CD4-positive, alpha-beta T cell (primary cell): Measurements from ENCODE around the gene DNHD1. TPM values are rescaled to one million over a fixed set of nuclear protein-coding genes. Genes with fewer than 3 reads are reported as not detected.

Experiments used
- ATAC-seq: fragments of 200-7000 bp; cut with Tn5 transposase; one replicate; pipeline ENCODE4 v1.10.0; 2022; ENCODE audit warnings: mild to moderate bottlenecking; ENCODE audit not compliant: poor library complexity
- CTCF ChIA-PET: fragments of 350-600 bp; sonication (Branson Sonifier 250); formaldehyde crosslinking; loops from one replicate; lab custom pipeline; 2021; ENCODE audit warnings: antibody characterized with exemption, inconsistent platforms; lab: Charles Lee
- POLR2A ChIA-PET: fragments of 350-600 bp; sonication (Branson Sonifier 250); formaldehyde crosslinking; loops from one replicate; lab custom pipeline; 2021; ENCODE audit warnings: antibody characterized with exemption, inconsistent platforms; lab: Charles Lee
- DNase-seq, 14 experiments: peaks; one replicate each; pipeline ENCODE4 v3.0.0-alpha.2; 2013 to 2020; ENCODE audit warnings: mixed read lengths in 2 of 14
- H3K27ac ChIP-seq, 2 donors: one replicate each; pipeline versions ENCODE4 v1.5.1 to v1.7.0; 2013; ENCODE audit warnings: low read length in 2 of 2, low read depth in 1 of 2, mild to moderate bottlenecking in 1 of 2
- H3K27me3 ChIP-seq, 2 experiments: 1 replicate in 1 of 2; 2 replicates in 1 of 2; pipeline versions ENCODE4 v1.6.1 to v1.7.0; 2013; ENCODE audit warnings: low read length in 2 of 2, control low read depth in 1 of 2, mild to moderate bottlenecking in 1 of 2, moderate library complexity in 1 of 2; ENCODE audit not compliant: insufficient read depth in 2 of 2, control insufficient read depth in 1 of 2
- H3K36me3 ChIP-seq: one replicate; pipeline ENCODE4 v1.6.1; 2013; ENCODE audit warnings: low read length, control low read depth; ENCODE audit not compliant: insufficient read depth
- H3K4me1 ChIP-seq: one replicate; pipeline ENCODE4 v1.6.1; 2013; ENCODE audit warnings: low read length, control low read depth; ENCODE audit not compliant: insufficient read depth
- H3K4me3 ChIP-seq: one replicate; pipeline ENCODE4 v1.5.1; 2013; ENCODE audit warnings: mild to moderate bottlenecking, low read length, moderate library complexity
- H3K9me3 ChIP-seq, 2 experiments: 1 replicate in 1 of 2; 2 replicates in 1 of 2; pipeline versions ENCODE4 v1.6.1 to v1.7.0; 2013; ENCODE audit warnings: low read length in 2 of 2, mild to moderate bottlenecking in 2 of 2, control low read depth in 1 of 2, moderate library complexity in 1 of 2; ENCODE audit not compliant: control insufficient read depth in 1 of 2, insufficient read depth in 1 of 2
- H3K27ac Mint-ChIP-seq: one replicate; pipeline ENCODE4 v1.8.0; 2020; ENCODE audit warnings: mixed read lengths
- H3K27me3 Mint-ChIP-seq: one replicate; pipeline ENCODE4 v1.8.0; 2021; ENCODE audit warnings: mixed read lengths
- H3K36me3 Mint-ChIP-seq: one replicate; pipeline ENCODE4 v1.8.0; 2021; ENCODE audit warnings: low read depth, mixed read lengths
- H3K4me1 Mint-ChIP-seq: one replicate; pipeline ENCODE4 v1.8.0; 2021; ENCODE audit warnings: low read depth, mixed read lengths
- H3K4me3 Mint-ChIP-seq: one replicate; pipeline ENCODE4 v1.8.0; 2020; ENCODE audit warnings: mild to moderate bottlenecking, mixed read lengths
- H3K9me3 Mint-ChIP-seq: one replicate; pipeline ENCODE4 v1.8.0; 2020; ENCODE audit warnings: mixed read lengths
- intact Hi-C, 2 experiments: fragments of 100-400 bp; cut with DNase I in 1 of 2; cut with micrococcal nuclease in 1 of 2; formaldehyde crosslinking; loops; one replicate each; pipeline versions ENCODE4 v1.15.1 to v1.9.0; 2023 to 2025; cut with DNase I, micrococcal nuclease
- total RNA-seq, 174 experiments: library from RNA in 2 of 174; stranded (reverse) in 2 of 174; gene quantifications; one replicate each; pipeline ENCODE4 v1.2.3 and lab custom pipeline; 2021 to 2026
- TF ChIP-seq, protein P1 (sequence below): fragments of 200-600 bp; IDR thresholded peaks from one replicate; pipeline ENCODE4 v1.8.0; 2022; ENCODE audit warnings: antibody characterized with exemption, mild to moderate bottlenecking

DNHD1 gene
- total RNA-seq, 2 experiments from 2014 or later, result 44.1 to 46.8 TPM

DNA sequence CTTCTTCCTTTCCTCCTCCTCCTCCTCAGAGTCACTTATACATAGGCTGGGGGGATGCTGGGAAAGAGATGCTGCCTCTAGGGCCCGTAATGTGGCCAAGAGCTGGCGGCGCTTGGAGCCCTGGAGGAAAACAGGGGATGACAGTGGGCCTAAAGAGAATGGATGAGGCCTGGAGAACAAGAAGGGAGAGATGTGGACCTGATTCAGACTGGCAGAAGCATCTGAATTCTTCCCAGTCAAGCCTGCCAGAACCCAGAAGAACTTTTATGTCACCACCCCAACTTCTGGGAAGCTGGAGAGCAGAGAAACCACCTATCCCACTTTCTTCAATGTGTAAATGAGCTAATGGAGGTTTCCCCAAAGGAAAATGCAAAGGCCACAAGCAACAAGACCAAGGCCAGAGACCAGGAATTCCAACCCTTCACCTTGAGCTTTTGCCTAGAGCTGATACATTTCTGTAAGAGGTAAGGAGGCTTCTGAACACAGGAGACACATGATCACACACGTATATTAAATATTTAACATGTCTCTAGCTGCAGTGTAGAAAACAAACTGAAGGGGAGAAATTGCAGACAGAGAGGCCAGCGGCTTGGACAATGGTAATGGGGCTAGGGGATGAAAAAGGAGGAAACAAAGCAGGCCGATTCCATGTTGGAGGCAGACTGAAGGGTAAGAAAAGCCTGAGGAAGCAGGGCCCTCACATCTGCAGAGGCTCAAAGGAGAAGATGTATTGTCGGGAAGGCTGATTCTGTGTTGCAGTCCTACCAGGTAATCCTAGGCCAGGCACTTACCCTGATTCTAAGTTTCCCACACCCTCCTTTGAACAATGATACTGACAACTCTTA lies 105.2 kb downstream of the DNHD1 start:
- ChIA-PET POLR2A (interaction anchor here (0.8 to 4.0 kb wide), 7 partner anchors 9 to 121 kb away, joined by 3 to 57 read pairs (median 7); partner anchors contain the start of genes ARFIP2, MRPL17, TAF10 and TIMM10B), CTCF (interaction anchor here (1.2 kb wide), 1 partner anchor 103 kb away, joined by 4 read pairs; no protein-coding TSS in a partner anchor)
- Mint-ChIP-seq H3K9me3 (no peaks in the 10 kb centered on the region), H3K27me3 (no peaks in the 10 kb centered on the region), H3K27ac (no peak overlapping the region), H3K4me3 (no peak overlapping the region), H3K36me3 (peaks cover 50% of the 10 kb centered on the region), H3K4me1 (peaks cover 23% of the 10 kb centered on the region)
- no peaks in the 10 kb centered on the region for H3K9me3 ChIP-seq
- intact Hi-C loops, result loop anchor here (2.0 to 5.0 kb wide), 6 partner anchors 16 to 1385 kb away; partner anchors contain the start of genes ARFIP2 (in 2 of the 2), TIMM10B (in 2 of the 2), CNGA4 (in 1 of the 2) and EIF3F (in 1 of the 2)
- H3K27ac ChIP-seq, result peak overlapping the region in 1 of 2 donors; percentile 73
- TF ChIP-seq, protein P1, sequence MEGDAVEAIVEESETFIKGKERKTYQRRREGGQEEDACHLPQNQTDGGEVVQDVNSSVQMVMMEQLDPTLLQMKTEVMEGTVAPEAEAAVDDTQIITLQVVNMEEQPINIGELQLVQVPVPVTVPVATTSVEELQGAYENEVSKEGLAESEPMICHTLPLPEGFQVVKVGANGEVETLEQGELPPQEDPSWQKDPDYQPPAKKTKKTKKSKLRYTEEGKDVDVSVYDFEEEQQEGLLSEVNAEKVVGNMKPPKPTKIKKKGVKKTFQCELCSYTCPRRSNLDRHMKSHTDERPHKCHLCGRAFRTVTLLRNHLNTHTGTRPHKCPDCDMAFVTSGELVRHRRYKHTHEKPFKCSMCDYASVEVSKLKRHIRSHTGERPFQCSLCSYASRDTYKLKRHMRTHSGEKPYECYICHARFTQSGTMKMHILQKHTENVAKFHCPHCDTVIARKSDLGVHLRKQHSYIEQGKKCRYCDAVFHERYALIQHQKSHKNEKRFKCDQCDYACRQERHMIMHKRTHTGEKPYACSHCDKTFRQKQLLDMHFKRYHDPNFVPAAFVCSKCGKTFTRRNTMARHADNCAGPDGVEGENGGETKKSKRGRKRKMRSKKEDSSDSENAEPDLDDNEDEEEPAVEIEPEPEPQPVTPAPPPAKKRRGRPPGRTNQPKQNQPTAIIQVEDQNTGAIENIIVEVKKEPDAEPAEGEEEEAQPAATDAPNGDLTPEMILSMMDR, result no peak
- peak overlapping the region; percentile 78 for H3K4me3 ChIP-seq
- H3K27me3 ChIP-seq, result no peaks in the 10 kb centered on the region
- peaks cover 61% of the 10 kb centered on the region for H3K4me1 ChIP-seq
- DNase-seq (peak in 1 of 14 experiments; percentile 5), ATAC-seq (no peak)
- H3K36me3 ChIP-seq, result peaks cover 39% of the 10 kb centered on the region

GRCh38 chr11:6603287-6604080 lies 106.4 kb downstream of the DNHD1 start, which contains the start of the genes ILK and RRP8:
ILK (plus strand) TSS chr11:6603774; CDS start chr11:6604272, 498 bp downstream.
RRP8 (minus strand) TSS chr11:6603616; CDS start chr11:6603502, 114 bp downstream.
- TF ChIP-seq, protein P1, result no peak
- H3K9me3 Mint-ChIP-seq, result no peaks in the 10 kb centered on the region
- H3K27me3 Mint-ChIP-seq, result no peaks in the 10 kb centered on the region
- Histone ChIP-seq H3K27ac (peak within 1 kb of the TSS; percentile 81 to 87), H3K27me3 (no peaks in the 10 kb centered on the region), H3K4me3 (peak within 1 kb of the TSS; percentile 78), H3K9me3 (no peaks in the 10 kb centered on the region), H3K36me3 (peaks cover 40% of the 10 kb centered on the region), H3K4me1 (peaks cover 73% of the 10 kb centered on the region)
- DNase-seq, result peak; percentile 73 to 94 (median 83)
- intact Hi-C loops, result loop anchor here (1.0 to 5.0 kb wide), 9 partner anchors 15 to 1384 kb away; partner anchors contain the start of genes ARFIP2 (in 2 of the 2), TIMM10B (in 2 of the 2), CNGA4 (in 1 of the 2) and EIF3F (in 1 of the 2)
- H3K4me3 Mint-ChIP-seq, result no peak within 1 kb of the TSS
- ATAC-seq, result peak; percentile 75
- no peak within 1 kb of the TSS for H3K27ac Mint-ChIP-seq
- H3K36me3 Mint-ChIP-seq, result peaks cover 50% of the 10 kb centered on the region
- H3K4me1 Mint-ChIP-seq, result peaks cover 22% of the 10 kb centered on the region
- POLR2A ChIA-PET, result interaction anchor here (0.8 to 4.0 kb wide), 15 partner anchors 9 to 201 kb away, joined by 3 to 57 read pairs (median 5); partner anchors contain the start of genes APBB1, ARFIP2, MRPL17 and TAF10
- CTCF ChIA-PET, result interaction anchor here (1.2 to 2.7 kb wide), 7 partner anchors 9 to 125 kb away, joined by 4 to 33 read pairs (median 4); partner anchors contain the start of genes MRPL17, TAF10 and TPP1
